CD4-positive, alpha-beta T cell treated with Interleukin-1 beta for 1 hour (primary cell): ENCODE data around the gene MALAT1.
A peak's percentile ranks its signal among the peaks of the same experiment; 100 is the strongest.

Experiments used
- DNase-seq, 2 donors: peaks; one replicate each; pipeline ENCODE4 v3.0.0-alpha.2; 2020 to 2022

Gene MALAT1

DNA sequence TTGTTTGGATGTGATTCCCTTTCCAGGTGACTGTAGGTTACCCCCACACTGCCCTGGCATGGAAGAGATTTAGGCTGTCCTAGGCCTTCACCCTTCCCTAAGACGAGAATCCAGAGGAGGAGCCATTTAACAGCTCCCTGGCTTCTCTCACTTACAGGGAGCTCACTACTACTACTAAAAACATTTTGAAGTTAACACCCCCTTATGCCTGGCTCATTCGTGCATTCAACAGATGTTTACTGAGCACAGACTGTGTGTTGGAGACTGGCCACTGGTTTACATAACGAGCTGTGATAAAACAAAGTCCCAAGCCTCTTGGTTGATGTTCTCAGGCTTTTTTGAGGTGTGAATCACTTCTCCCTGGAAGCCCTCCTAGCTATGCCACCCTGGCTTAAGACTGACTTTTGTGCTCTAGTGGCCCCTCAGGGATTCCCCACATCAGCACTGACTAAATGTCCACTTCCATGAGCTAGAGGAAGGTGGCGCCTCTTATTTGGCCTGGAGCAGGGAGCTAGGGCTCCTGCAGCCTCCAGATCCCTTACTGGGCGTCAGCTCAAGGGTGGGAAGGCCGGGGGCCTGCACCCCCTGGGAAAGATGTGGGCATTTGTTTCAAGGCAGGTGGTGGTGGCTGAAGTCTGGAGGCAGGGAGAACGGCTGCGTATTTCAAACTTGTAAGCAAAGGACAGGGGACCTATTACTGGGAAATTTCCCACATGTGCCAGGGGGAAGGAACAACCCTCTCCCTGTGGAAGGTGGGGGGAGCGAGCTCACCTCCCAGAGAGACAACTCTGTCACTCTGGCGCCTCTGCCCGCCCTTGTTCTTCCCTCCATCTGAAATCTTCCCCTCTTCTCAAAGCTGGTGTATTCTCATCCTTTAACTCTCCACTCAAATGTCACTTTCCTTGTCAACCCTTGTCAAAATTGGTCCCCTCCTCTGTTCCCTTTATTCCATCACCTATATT lies 19.4 kb upstream of the MALAT1 start:
- no peak for DNase-seq

DNA sequence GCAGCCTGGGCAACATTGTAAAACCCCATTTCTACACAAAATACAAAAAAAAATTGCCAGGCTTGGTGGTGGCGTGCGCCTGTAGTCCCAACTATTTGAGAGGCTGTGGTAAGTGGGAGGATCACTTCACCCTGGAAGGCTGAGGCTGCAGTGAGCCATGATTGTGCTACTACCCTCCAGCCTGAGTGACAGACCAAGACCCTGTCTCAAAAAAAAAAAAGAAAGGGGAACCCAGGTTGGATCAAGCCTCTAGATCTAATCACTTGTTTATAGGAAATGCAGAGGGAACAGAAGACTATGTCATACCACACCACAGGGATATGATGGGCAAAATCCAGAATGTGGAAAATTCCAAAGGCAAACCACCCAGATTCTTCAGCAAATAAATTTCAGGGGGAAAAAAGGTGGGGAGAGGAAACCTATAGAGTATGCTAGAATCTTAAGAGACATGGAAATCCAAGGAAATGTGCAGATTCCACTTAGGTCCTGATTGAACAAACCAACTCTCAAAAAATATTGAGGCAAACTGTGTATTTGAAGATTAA lies 16.5 kb upstream of the MALAT1 start:
- no peak for DNase-seq

DNA sequence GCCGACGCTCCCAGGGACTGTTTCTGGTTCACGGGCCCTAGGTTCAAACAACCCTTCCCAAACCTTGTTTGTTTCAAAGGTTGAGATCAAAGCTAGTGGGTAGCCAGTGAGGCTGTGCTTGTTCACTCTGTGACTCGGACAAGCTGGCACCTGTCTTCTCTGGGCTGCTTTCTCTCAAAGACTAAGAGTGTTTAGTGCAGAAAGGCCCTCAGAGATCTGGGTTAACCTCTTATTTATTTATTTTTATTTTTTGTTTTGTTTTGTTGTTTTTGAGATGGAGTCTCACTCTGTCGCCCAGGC lies 13.0 kb upstream of the MALAT1 start:
- DNase-seq, result no peak

DNA sequence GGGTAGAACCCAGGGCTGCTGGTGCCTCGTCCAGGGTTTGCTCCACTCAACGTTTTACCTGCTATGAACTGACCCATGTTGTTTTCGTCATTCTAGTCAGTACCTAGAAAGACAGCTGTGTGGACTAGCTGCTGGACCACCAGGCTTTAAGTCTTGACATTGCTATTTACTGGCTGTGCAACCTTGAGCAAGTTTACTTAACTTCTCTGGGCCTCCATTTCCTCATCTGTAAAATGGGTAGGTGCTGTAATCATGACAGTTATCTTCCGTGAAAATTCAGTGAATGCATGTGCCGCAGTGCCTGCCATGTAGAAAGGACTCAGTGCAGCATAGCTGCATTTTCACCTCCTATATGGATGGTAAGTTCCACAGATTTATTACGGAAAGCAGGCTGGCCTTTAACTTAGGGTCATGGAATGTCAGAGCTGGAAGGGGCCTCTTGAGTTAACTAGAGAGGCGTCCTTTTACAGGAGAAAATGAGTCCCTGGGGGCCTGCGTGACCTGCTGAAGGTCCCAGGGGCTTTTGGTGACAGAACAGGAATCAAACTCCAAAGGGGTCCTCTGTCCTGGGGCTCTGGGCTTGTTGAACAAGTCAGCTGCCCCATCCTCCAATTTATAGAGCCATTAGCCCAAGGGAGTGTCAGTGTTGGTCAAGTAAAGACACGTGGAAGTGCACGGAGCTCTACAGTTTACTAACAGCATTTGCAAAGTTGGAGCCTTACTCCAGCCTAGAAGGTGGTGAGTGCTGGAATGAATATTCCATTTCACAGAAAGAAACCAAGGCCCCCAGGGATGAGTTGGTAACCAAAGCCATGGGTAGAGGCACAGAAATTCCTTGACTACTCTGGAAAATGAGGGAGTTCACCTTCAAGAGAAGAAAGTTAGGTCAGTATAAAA lies 12.0 kb upstream of the MALAT1 start:
- no peak for DNase-seq

DNA sequence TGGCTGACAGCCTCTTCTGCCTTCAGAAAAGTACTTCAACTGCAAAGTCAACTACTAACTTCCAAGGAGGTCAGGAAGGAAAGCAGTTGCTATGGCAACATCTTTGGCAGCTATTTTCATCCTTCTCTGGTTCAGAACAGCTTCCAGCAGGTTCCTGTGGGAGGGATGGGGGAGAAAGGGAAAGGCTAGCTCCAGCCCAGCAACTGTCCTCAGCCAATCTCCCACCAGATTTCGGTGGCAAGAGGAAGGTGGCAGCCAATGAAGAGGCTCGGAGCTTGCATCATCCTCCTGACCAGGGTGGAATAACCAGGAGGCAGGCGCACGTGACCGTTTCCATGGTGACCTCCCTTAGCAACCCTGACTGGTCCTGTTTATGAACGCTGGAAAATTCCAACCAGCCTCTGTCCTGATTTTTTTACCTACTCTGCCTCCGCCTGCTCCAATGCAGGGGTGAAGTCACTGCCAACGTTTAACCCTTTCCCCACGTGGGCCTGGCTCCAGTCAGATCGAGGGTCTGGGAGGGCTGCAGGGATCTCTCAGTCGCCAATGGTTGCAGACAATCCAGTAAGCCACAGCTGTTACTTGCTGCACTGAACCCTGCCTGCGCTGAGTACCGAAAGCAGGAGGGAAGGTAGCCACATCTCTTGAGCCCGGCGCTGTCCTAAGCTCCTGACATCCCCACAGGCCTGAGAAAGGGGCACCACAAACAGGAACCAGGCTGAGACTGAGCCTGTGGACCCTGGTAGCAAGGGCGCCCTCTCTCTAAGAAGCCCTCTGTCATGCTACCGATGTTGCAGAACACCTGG lies 11.2 kb upstream of the MALAT1 start:
- DNase-seq, result peak; percentile 48 to 87

DNA sequence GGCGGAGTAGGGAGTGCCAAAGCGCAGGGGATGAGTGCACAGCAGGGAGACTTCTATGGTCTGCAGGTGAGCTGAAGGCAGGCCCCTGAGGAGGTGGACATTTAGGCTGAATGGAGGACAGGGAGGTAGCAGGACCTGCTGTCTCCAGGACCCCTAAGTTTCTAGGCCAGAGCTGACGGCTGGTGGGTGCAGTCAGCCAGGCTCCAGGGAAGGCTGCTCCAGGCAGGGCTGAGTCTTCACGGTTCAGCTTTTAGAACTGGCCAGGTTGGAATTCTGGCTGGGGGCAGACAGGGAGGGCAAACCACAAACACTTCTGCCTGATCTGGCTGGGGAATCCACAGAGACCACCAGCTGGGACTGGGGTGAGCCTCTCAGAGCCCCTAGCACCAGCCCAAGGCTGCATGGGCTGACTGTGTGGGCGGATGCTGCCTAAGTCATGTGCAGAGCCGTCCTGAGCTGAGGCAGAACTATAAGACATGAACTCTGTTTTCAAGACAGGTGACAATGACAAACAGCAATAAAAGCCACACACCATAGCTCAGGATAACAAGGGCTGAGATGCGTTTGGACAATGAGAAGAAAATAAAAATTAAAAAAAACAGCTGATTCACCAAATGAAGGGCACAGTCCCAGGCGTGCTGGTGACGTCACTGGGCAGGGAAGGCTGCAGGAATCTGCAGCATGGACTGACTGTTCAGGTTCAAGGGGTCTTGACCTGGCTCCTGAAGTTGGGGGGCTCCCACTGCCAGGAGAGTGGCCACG lies 10.4 kb upstream of the MALAT1 start:
- no peak for DNase-seq

DNA sequence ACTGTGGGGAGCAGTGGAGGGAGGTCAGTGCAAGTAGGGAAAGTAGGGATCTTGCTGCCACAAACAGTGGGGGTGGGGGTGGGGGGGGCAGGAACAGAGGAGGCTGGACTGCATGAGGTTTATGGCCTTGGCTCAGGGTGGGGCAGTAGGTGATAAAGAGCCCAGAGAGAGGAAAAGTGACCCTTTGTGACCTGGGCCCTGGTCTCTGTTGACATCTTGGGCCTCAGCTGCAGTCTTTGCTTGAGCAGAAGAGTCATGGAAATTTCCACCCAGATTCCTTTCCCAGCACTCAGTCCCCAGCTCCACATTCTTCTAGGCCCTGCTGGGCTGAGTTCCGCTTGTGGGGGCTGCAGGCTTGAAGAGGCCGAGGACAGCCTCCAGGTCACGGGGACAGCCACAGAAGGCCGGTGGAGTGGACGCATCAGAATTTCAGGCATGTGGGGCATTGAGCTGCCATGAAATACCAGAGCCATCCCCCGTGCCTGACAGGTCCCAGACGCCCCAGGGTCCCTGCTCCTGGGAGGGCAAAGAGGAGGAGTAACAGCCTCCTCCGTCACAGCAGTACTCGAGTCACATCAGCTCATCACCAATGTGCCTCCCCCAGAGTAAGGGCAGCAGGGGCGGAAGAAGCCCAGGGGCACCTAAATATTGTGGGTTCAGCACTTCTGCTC lies 9.7 kb upstream of the MALAT1 start:
- DNase-seq, result no peak

DNA sequence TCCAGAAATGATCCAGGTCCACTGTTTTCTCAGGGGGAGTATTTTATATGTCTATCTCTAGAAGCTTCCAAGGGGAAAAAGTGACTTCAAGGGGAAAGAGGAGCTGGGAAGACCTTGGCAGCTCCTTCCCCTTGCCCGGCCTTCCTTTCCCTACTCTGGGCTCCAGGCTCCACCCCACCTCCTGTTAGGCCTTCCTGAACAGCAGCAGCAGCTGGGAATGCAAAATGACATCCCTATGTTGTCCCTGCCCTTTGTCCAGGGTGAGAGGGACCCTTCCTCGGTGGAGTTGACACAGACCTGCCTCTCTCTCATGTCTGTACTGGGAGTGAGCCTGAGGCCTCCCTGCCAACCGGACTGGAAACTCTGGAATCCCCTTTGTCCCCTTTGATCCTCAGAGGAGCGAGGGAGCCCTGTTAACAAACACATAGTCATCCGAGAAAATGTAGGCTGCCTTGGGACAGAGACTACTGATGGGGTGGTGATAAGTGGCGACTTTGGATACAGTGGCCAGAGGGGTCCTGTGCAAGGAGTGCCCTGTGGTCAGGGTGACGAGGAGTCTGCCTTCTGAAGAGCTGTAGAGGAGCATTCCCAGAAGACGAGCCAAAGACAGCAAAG lies 9.0 kb upstream of the MALAT1 start:
- no peak for DNase-seq

DNA sequence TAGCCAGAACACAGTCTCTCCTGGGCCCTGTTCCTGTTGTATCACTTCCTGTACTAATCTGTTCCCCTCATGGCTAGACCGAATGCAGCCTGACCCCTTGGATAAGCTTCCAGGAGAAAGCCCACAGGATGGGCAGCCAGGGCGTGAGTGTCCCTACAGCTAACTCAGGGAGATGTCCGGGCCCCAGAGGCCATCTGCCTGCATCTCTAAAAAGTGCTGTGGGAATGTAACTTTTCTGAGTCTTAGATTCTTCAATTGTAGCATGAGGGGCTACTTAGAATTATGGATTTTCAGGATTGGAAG lies 7.7 kb upstream of the MALAT1 start:
- DNase-seq, result no peak

DNA sequence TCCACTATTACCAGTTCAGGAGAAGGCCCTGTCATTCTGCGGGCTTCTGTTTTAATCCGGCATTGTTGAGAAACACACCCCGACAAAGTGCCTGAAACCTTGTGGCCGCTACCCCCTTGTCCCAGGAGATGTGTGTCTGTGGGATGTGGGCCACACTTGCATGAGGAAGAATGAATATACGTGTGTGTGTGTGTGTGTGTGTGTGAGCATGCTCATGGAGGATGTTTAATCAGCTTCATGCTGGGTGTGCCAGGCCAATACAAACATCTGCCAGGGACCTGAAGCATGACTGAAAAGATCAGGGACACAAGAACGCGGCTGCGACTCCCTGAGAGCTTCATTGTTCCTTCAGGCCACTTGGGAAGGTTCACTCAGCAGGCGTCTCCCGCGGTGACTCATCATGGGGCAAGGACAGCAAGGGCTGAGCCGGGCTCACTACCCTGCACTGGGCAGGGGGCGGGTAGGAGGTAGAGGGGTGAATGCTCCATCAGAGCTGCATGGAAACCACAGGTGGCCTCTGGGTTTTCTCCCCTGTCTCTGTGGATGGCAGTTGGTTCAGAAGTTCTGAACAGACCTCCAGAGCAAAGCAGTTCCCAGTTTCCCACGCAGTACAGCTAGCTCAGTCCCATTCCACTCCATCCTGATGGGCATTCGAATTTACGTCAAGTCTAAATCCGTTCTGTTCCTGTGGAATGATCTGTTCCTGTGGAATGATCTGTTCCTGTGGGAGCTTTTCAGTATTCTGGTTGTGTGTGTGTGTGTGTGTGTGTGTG lies 7.0 kb upstream of the MALAT1 start:
- DNase-seq, result peak in 1 of 2 donors; percentile 58

DNA sequence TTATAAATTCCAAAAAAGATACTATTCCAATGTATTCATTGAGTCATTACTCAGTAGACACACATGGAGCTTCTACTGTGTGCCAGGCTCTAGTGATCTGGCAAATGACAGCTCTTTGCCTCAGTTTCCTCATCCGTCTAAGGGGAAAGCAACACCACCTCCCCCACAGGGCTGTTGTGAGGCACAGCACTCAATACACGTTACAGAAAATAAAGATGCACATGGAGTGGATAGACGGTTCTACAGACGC lies 6.5 kb upstream of the MALAT1 start:
- no peak for DNase-seq

DNA sequence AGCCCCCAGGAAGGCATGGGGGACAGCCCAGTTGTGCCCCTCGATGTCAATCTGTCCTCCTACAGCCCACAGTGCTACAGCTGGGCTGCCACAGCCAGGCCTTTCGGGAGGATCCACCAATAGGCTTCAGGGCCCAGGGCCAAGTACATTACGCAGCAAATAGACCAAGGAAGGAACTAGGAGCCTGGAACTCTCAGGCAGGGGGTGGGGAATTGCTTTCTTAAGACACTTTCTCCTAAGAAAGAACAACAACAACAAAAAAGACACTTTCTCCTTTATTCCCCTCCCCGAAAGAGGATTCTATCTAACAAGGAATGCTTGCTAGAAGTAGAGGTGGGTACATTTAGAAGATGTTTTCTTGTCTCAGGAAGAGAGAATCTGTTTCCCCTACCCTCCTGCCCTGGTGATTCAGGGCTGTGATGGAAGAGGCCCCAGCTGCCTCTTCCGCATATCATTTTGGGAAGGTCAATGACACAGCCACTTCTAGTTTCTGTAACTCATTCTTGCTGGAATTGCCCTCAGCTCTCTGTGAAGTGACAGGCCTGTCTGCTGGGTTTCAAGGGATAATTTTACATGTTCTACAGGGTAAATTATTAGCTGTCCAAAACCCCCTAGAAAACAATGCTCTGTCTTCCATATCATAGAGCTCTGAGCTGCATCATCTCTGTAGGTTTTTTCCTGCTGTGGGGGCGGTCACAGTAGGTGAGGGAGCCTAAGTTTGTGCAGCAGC lies 6.0 kb upstream of the MALAT1 start:
- DNase-seq, result peak in 1 of 2 donors; percentile 58

DNA sequence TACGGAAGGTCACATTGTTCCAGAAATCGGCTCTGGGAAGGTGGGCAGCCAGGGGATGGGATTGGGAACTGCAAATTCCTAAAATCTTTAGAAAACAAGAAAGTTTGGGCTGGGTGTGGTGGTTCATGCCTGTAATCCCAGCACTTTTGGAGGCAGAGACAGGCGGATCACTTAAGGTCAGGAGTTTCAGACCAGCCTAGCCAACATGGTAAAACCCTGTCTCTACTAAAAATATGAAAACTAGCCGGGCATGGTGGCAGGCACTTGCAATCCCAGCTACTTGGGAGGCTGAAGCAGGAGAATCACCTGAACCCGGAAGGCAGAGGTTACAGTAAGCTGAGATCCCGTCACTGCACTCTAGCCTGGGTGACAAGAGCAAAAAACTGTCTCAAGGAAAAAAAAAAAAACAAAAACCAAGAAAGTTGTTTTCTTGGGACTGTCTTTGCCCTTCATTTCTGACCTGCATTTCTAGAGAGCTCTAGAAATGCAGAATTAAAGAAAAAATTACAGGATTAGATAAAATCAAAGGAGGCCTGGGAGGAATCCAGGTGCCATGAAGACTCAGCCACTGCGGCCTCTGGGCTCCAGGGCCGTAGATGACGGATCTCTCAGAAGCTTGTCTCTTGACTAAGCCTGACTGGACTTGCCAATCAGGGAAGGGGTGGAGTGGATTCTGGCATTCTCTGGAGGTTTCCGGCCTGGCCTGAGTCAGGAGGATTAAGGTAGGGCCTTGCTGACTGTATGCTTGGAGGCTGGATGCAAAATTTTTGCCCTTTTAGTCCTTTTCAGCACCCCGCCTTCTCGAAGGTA lies 5.3 kb upstream of the MALAT1 start:
- DNase-seq, result no peak

DNA sequence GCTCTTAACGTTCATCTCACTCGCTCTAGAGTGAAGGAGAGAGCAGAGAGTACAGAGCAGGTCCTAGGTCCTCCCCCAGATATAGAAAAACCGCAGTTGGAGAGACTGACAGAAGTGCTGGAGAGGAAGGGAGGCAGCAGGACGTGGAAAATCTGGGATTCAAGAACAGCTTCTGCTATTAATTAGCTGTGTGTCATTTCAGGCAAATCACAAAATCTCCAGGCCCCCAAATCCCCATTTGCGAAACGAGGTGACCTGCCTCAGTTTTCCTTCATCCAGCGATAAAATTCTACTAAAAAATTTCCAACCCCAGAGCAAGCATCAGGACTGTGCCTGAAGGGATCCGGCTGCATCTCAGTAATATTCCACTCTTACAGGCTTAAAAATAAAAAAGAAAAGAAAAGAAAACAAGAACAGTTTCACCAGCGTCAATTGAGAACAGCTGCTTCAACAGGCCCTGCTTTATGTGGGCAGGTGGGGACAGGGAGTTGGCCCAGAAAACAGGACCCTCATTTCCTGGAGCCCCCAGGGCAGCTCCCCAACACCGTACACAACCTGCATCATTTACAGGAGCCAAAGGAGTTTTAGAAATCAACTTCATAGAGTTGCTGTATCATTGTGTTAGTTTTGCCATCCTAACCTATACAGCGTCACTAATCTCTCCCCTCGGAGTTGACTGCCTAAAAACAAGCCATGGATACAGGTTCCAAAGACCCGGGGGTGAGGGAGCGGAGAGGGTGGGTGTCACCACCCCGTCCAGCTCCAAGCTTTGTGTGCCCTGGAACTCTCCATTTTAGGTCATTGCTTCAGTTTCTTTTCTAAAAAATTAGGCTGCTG lies 2.3 kb upstream of the MALAT1 start:
- DNase-seq, result no peak

DNA sequence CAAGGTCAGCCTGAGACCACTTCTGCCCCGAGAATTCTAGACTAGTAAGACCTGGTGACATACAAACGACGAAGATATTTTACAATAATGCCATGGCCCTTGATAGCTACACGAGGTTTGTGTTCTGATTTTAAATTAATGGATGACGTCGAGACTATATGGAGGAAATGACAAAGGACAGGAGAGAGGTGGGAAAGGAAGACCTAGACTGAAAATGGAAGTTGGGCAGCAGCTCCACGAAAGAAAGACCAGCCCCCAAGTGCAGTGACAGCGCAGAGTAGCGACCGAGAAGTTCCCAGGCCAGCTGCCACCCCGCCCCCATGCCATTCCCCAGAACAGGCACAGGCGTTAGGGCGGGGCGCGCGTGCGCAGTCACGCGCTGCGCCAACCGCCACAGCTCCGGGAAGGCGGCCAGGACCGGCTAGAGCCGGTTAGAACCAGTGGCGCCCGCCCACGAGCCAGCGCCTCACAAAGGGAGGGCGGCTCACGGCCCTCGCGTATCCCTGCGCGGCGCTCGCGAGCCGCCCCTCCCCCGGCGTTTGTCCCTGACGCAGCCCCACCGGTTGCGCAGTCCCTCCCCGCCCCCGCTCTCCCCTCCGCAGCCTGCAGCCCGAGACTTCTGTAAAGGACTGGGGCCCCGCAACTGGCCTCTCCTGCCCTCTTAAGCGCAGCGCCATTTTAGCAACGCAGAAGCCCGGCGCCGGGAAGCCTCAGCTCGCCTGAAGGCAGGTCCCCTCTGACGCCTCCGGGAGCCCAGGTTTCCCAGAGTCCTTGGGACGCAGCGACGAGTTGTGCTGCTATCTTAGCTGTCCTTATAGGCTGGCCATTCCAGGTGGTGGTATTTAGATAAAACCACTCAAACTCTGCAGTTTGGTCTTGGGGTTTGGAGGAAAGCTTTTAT lies 1.5 kb upstream of the MALAT1 start:
- peak; percentile 98 to 99 for DNase-seq

DNA sequence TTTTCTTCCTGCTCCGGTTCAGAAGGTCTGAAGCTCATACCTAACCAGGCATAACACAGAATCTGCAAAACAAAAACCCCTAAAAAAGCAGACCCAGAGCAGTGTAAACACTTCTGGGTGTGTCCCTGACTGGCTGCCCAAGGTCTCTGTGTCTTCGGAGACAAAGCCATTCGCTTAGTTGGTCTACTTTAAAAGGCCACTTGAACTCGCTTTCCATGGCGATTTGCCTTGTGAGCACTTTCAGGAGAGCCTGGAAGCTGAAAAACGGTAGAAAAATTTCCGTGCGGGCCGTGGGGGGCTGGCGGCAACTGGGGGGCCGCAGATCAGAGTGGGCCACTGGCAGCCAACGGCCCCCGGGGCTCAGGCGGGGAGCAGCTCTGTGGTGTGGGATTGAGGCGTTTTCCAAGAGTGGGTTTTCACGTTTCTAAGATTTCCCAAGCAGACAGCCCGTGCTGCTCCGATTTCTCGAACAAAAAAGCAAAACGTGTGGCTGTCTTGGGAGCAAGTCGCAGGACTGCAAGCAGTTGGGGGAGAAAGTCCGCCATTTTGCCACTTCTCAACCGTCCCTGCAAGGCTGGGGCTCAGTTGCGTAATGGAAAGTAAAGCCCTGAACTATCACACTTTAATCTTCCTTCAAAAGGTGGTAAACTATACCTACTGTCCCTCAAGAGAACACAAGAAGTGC lies 661 bp upstream of the MALAT1 start:
- DNase-seq, result peak; percentile 73 to 77

DNA sequence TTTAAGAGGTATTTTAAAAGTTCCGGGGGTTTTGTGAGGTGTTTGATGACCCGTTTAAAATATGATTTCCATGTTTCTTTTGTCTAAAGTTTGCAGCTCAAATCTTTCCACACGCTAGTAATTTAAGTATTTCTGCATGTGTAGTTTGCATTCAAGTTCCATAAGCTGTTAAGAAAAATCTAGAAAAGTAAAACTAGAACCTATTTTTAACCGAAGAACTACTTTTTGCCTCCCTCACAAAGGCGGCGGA lies 193 bp upstream of the MALAT1 start:
- no peak for DNase-seq
